ENCODE results near the gene PPIL3. TPM values are rescaled to one million over a fixed set of nuclear protein-coding genes. Genes with fewer than 3 reads are reported as not detected.

PPIL3 gene
- total RNA-seq, 3 donors from 2014 or later (not counting 1 experiment from before 2014, with no cell fraction given), result 30.0 to 39.9 (median 33.3) TPM

- ATAC-seq, result no peak
- H3K9me3 ChIP-seq (ENCODE audit: control insufficient read depth, insufficient read depth, low read length), result peaks cover 8% of the 10 kb centered on the region
- H3K36me3 ChIP-seq (ENCODE audit: control insufficient read depth, insufficient read depth, low read length), result no peaks in the 10 kb centered on the region
- H3K27me3 ChIP-seq (ENCODE audit: control insufficient read depth, insufficient read depth, low read length), result no peaks in the 10 kb centered on the region
- Mint-ChIP-seq H3K9me3 (no peaks in the 10 kb centered on the region), H3K27me3 (ENCODE audit: low read depth in 2 of 2) (no peaks in the 10 kb centered on the region), H3K27ac (no peak overlapping the region), H3K36me3 (no peaks in the 10 kb centered on the region), H3K4me1 (no peaks in the 10 kb centered on the region), H3K4me3 (no peak overlapping the region)
- WGBS (ENCODE audit: insufficient coverage), result 94% methylated on average over 3 of the region's 3 CpGs
- no peak for TF ChIP-seq CTCF (IDR thresholded peaks at IDR 0.05)
- DNase-seq, result no peak
- no peak overlapping the region for H3K27ac ChIP-seq (ENCODE audit: low read length)
- H3K4me3 ChIP-seq (ENCODE audit: low read length), result no peak overlapping the region
- H3K4me1 ChIP-seq (ENCODE audit: control insufficient read depth, insufficient read depth, low read length), result no peaks in the 10 kb centered on the region
- intact Hi-C loops (cut with micrococcal nuclease), result no loop called here
These were observed 49.4 kb downstream of the PPIL3 start for GRCh38 chr2:200839513-200839912.

- H3K36me3 Mint-ChIP-seq, result no peaks in the 10 kb centered on the region
- H3K36me3 ChIP-seq (ENCODE audit: control insufficient read depth, insufficient read depth, low read length), result no peaks in the 10 kb centered on the region
- H3K4me1 Mint-ChIP-seq, result no peaks in the 10 kb centered on the region
- H3K27me3 Mint-ChIP-seq (ENCODE audit: low read depth in 2 of 2), result no peaks in the 10 kb centered on the region
- H3K9me3 Mint-ChIP-seq, result no peaks in the 10 kb centered on the region
- no peak overlapping the region for H3K27ac ChIP-seq (ENCODE audit: low read length)
- H3K4me3 ChIP-seq (ENCODE audit: low read length), result no peak overlapping the region
- no peaks in the 10 kb centered on the region for H3K27me3 ChIP-seq (ENCODE audit: control insufficient read depth, insufficient read depth, low read length)
- DNase-seq (no peak), ATAC-seq (no peak)
- H3K27ac Mint-ChIP-seq, result no peak overlapping the region
- TF ChIP-seq CTCF (IDR thresholded peaks at IDR 0.05), result no peak
- no peaks in the 10 kb centered on the region for H3K4me1 ChIP-seq (ENCODE audit: control insufficient read depth, insufficient read depth, low read length)
- H3K4me3 Mint-ChIP-seq, result no peak overlapping the region
- peaks cover 8% of the 10 kb centered on the region for H3K9me3 ChIP-seq (ENCODE audit: control insufficient read depth, insufficient read depth, low read length)
- intact Hi-C loops (cut with micrococcal nuclease), result no loop called here
- 96% methylated on average over 4 of the region's 4 CpGs for whole genome bisulfite sequencing (ENCODE audit: insufficient coverage)
These were observed 54.2 kb downstream of the PPIL3 start for GRCh38 chr2:200834701-200835100.

GRCh38 chr2:200829258-200829655 is 59.6 kb downstream of the PPIL3 start:
- Mint-ChIP-seq H3K4me3 (no peak overlapping the region), H3K27ac (peak overlapping the region; percentile 44 to 50), H3K9me3 (no peaks in the 10 kb centered on the region), H3K27me3 (ENCODE audit: low read depth in 2 of 2) (no peaks in the 10 kb centered on the region), H3K36me3 (no peaks in the 10 kb centered on the region), H3K4me1 (peaks cover 0 to 5% of the 10 kb centered on the region in 2 donors)
- Histone ChIP-seq H3K4me1 (ENCODE audit: control insufficient read depth, insufficient read depth, low read length) (no peaks in the 10 kb centered on the region), H3K36me3 (ENCODE audit: control insufficient read depth, insufficient read depth, low read length) (peaks cover 7% of the 10 kb centered on the region), H3K27ac (ENCODE audit: low read length) (no peak overlapping the region), H3K4me3 (ENCODE audit: low read length) (no peak overlapping the region), H3K9me3 (ENCODE audit: control insufficient read depth, insufficient read depth, low read length) (no peaks in the 10 kb centered on the region), H3K27me3 (ENCODE audit: control insufficient read depth, insufficient read depth, low read length) (no peaks in the 10 kb centered on the region)
- no peak for TF ChIP-seq CTCF (IDR thresholded peaks at IDR 0.05)
- WGBS (ENCODE audit: insufficient coverage), result 93% methylated on average over 2 of the region's 2 CpGs
- ATAC-seq, result no peak
- intact Hi-C loops (cut with micrococcal nuclease), result no loop called here
- DNase-seq, result no peak

- Histone ChIP-seq H3K27ac (ENCODE audit: low read length) (no peak overlapping the region), H3K9me3 (ENCODE audit: control insufficient read depth, insufficient read depth, low read length) (no peaks in the 10 kb centered on the region), H3K27me3 (ENCODE audit: control insufficient read depth, insufficient read depth, low read length) (no peaks in the 10 kb centered on the region), H3K4me3 (ENCODE audit: low read length) (no peak overlapping the region), H3K36me3 (ENCODE audit: control insufficient read depth, insufficient read depth, low read length) (peaks cover 9% of the 10 kb centered on the region), H3K4me1 (ENCODE audit: control insufficient read depth, insufficient read depth, low read length) (no peaks in the 10 kb centered on the region)
- Mint-ChIP-seq H3K9me3 (no peaks in the 10 kb centered on the region), H3K27me3 (ENCODE audit: low read depth in 2 of 2) (no peaks in the 10 kb centered on the region), H3K4me3 (no peak overlapping the region), H3K27ac (peak overlapping the region; percentile 50 to 65), H3K4me1 (peaks cover 0 to 5% of the 10 kb centered on the region in 2 donors), H3K36me3 (no peaks in the 10 kb centered on the region)
- intact Hi-C loops (cut with micrococcal nuclease), result no loop called here
- no peak for TF ChIP-seq CTCF (IDR thresholded peaks at IDR 0.05)
- DNase-seq (no peak), ATAC-seq (peak in 1 of 3 donors; percentile 16)
- 97% methylated on average over 9 of the region's 9 CpGs for WGBS (ENCODE audit: insufficient coverage)
These were observed 60.2 kb downstream of the PPIL3 start for GRCh38 chr2:200828572-200829257.
